AG10803 (cell line): ENCODE results near the gene IL17C.

Experiments used
- DNase-seq: peaks from one replicate; pipeline ENCODE4 v3.0.0; 2010; ENCODE audit warnings: low read depth
- H3K4me3 ChIP-seq: 2 replicates; pipeline ENCODE4 v1.5.1; 2011; ENCODE audit warnings: mild to moderate bottlenecking, low read length, control low read depth
- CTCF ChIP-seq: conservative IDR thresholded peaks from 2 replicates; pipeline ENCODE4 v1.5.1; 2011; ENCODE audit warnings: mild to moderate bottlenecking, low read length, control low read depth, inconsistent platforms

IL17C gene

DNA sequence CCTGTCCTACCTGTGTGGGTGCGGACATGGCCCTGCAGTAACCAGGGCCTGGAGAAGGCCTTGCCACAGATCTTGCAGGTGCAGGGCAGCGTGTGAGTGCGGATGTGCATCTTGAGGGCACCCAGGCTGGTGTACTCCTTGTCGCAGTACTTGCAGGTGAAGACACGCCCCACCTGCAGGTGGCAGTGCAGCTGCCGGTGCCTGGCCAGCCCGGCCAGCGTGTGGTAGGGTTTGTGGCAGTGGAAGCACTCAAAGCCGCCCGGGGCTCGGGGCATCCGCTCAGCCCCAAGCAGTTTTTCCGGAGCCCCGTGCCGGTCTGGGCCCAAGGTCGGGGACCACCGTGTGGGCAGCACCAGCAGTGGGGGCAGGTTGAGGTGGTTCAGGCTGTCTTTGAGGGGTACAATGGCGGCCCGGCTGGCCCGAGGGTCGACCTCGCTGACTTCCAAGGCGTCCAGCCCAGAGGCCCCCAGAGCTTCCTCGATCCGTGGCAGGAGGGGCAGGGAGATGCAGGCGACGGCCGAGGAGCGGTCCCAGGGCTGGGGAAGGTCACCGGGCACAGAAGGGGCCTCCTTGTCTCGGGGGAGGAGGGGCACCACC, 42.8 kb downstream of the IL17C start:
- DNase-seq = no peak
- H3K4me3 ChIP-seq = no peak overlapping the region

GRCh38 chr16:88681709-88682451, 43.5 kb downstream of the IL17C start:
- no peak for TF ChIP-seq CTCF
- no peak for DNase-seq
- no peak overlapping the region for H3K4me3 ChIP-seq

More for the DNA sequence above, 42.8 kb downstream of the IL17C start:
- no peak for TF ChIP-seq CTCF

GRCh38 chr16:88684569-88685155, 46.3 kb downstream of the IL17C start:
- no peak overlapping the region for H3K4me3 ChIP-seq
- TF ChIP-seq CTCF = no peak
- DNase-seq = no peak

DNA sequence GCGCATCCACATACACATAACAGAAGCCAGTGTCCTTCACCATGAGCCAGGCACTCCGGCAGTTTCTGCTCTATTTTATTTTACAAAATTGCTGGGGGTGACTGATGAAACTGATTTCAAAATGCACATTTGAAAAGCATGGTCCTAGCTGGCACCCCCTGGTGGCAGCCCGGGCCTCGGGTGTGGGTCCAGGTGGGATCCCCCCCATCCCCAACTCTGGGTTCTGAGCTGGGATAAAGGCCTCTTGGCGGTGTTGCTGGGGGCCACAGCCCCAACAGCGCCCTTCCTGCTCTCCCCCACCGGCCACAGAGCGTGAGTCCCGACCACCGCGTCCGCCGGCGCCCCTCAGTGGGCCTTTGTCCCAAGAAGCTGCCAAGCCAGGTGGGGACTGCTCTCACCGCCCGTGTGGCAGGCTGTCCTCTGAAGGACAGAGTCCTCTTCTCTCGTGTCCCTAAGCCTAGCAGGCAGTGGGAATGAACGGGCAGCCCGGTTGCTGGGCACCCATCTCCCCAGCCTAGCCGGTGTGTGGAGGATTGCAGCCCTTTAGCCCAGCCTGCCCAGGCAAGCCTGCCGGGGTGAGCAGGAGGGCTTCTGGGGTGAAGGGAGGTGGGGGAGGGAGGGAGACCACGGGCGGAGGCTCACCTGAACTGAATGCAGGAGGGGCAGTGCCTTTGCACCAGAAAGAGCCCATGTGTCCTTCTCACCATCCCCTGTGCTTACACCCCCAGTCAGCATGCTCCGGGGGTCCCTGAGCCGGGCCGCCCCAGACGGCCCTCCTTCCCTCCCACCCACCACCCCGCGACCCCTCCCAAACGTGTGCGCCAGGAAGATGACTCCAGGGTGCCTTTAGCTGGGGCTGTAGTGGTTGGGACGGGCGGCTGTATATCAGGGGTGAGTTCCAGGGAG, 47.0 kb downstream of the IL17C start:
- peak; percentile 69 for TF ChIP-seq CTCF
- DNase-seq = peak; percentile 51
- no peak overlapping the region; the same call in 1 of the 2 replicates for H3K4me3 ChIP-seq

- DNase-seq = no peak
- peak overlapping the region; percentile 43 for H3K4me3 ChIP-seq
- TF ChIP-seq CTCF = no peak
Observed at GRCh38 chr16:88686062-88686438, 47.7 kb downstream of the IL17C start.

- TF ChIP-seq CTCF = no peak
- H3K4me3 ChIP-seq = peak within 1 kb of the TSS; percentile 43
- DNase-seq = no peak
Observed at GRCh38 chr16:88686439-88687253, 48.3 kb downstream of the IL17C start, which contains the start of gene SNAI3. SNAI3 (minus strand) TSS chr16:88686507; CDS start chr16:88686406, 101 bp downstream.
